Activated CD8-positive, alpha-beta memory T cell treated with anti-CD3 and anti-CD28 coated beads, Interleukin-2, amount 50 U/mL, for 24 hours (primary cell): ENCODE data around the gene STARD10.

Experiments
- DNase-seq: peaks from one replicate; pipeline ENCODE4 v3.0.0-alpha.2; 2020; ENCODE audit errors: extremely low read depth

The STARD10 gene

GRCh38 chr11:72726266-72727220, 67.3 kb downstream of the STARD10 start:
- DNase-seq, result no peak

DNA sequence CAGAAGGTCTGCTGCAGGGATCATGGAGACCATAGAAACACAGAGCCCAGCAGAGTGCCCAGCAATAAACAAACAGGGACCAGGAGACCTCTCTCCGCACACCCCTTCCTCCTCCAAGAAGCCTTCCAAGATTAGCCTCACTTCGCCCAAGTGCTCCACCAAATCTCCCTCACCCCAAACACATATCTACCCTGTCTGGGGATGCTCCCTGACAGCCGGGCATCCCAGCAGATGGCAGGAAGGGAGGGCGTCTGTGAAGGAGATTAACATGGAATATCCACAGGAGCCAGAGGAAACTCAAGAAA, 68.2 kb downstream of the STARD10 start:
- no peak for DNase-seq

DNA sequence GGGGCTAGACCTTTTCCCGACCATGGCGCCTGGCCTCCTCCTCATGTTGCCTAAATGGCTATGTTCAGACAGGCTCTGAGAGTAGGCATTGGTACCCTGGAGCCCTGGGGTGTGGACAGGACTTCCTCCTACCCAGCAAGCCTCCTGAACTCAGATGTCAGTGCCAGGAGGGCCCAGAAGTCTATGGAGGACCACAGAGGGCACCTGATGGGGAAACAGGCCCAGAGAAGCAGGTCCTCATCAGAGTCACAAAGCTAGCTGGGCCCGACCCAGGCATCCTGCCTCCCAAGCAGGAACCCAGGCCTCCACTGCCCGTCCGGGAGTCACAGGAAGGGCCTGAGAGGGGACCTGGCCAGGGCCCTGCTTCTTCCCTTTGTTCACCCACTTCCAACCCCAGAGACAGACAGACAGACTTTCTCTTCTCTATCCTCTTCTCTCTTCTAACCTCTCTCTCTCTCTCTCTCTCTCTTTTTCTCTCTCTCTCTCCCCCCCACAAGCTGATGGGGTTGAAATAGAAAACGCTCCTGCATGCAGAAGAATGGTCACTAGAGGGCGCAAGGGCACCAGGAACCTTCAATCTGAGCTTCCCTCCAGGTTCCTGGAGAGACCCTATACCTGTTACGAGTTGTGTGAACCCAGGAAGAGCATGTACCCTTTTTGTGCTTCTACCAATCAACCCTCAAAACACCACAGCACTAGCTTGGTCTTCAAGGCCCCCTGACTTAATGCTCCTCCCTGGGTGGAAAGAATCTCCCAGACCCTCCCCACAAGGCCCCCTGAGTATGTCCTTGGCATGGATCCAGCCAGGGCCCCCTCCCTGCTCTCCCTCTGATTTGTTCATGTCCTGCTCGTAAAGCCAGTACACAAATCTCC, 68.8 kb downstream of the STARD10 start:
- peak; percentile 57 for DNase-seq

GRCh38 chr11:72724021-72724551, 69.8 kb downstream of the STARD10 start:
- no peak for DNase-seq

- DNase-seq, result no peak
Measured at GRCh38 chr11:72723508-72723907, 70.3 kb downstream of the STARD10 start.

GRCh38 chr11:72722050-72722748, 71.6 kb downstream of the STARD10 start:
- peak; percentile 56 for DNase-seq

- DNase-seq, result no peak
Measured at GRCh38 chr11:72721689-72722049, 72.2 kb downstream of the STARD10 start.

DNA sequence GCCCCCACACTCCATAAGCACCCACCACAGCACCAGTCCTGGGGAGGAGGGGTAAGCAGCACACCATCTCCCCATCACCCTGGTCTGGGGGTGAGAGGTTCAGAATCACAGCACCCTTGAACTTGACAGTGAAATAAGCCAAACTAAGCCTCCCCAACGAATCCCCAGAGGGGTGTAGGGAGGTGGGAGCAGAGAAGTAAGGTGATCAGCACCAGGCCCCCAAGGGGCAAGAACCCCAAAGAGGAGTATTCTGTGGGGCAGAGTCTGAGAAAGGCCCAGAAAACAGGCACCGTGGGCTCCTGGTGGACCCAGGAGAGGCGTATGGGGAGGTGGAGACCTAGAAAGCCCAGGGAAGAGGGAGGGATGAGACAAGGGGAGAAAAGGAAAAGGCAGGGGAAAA, 72.6 kb downstream of the STARD10 start:
- DNase-seq, result no peak

DNA sequence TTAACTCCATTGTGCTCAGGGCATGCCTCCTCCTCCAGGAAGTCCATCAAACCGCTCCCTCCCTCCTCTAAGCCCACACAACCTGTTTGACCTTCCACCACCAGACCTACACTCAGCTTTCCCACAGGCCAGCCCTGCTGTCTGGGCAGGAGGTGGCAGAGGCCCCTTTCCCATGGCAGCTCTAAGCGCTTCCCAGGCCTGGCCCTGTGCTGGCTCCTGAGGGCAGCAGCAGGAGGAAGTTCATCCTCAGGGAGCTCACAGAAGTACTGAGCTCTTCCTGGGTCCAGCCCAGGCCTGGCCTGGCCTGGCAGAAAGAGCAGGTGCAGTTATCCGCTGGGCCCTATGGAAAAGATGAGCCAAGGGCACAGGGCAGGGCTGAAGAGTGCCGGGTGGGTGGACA, 73.1 kb downstream of the STARD10 start:
- DNase-seq, result no peak

DNA sequence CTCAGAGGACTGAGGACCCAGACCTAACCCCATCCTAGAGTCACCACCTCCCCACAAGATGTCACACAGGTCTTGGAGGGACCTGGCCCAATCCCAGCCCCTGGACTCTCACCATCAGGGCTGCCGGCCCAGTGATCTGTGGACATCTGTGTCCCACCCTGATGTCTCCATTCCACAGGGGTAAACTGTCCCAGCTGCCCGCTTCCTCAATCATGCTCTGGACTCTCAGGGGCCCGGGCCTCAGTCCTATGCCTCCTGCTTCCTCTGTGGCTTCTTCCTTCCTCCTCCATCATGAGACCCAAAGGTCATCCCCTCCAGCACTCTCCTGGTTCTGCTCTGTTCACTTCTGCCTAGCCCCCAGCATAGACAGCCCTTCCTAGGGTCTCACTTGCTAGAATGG, 73.8 kb downstream of the STARD10 start:
- DNase-seq, result no peak

- DNase-seq, result no peak
Measured at GRCh38 chr11:72719551-72719950, 74.3 kb downstream of the STARD10 start.

DNA sequence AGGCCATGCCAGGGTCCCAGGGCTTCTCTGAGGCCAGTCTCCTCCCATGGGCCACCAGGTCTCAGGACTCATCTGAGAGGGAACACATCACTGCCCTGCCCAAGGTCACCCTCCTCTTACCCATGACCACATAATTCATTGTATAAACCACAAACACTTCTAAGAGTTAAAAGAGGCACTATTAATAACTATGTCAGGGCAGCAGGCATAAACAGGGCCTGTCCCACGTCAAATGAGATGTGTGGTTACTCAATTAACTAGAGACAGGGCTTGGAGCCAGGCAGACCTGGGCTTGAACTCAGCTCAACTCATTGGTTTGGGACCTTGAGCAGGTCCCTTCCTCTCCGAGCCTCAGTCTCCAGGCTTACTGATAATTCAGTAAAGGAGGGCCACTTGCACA, 74.7 kb downstream of the STARD10 start:
- DNase-seq, result no peak

- DNase-seq, result no peak
Measured at GRCh38 chr11:72718101-72718501, 75.7 kb downstream of the STARD10 start.

DNA sequence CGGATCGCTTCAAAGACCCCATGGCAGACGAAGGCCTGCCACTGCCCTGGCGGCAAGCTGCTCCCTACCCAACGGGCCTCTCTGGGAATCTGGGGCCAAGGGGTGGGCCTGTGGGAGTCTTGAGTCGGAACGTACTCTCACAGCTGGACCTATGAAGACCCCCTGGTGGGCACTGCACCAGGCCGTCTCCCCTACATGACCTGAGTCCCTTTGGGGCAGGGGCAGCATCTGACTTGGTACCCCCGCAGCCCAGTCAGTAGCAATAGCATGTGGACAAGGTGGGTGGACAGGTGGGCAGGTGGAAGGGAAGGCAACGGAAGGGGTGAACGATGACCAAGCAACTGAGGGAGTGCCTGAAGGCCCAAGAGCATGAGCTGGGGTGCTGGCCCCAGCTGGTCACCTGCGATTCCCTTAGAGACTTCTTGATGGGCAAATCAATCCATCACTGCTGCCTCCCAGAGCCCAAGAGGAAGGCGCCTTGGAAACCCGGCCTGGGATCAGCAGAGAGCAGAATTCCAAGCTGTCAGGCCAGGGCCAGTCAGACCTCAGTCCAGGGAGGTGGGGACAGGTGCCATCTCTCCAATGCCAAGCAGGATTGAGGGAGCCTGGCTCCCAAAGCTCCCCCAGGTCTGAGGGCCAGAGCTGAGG, 76.9 kb downstream of the STARD10 start:
- DNase-seq, result no peak

DNA sequence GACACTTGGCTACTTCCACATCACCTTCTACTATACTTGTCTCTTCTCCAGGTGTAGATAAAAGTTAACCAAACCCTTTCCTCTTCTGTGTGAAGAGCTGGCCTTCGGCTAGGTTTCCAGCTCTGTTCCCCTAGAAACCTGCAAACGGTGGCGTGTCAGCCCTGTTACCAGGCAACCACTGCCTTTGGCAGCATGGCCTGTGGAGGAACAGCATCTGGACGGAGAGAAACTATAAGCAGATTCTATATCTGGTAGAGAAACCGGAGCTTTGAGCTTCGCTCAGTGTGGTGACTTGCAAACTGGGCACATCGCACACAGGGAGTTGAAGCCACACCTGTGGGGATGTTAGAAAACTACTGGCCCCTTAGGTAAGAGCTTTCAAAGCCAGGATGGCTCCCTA, 77.6 kb downstream of the STARD10 start:
- DNase-seq, result no peak

GRCh38 chr11:72712841-72713240, 81.0 kb downstream of the STARD10 start:
- no peak for DNase-seq

DNA sequence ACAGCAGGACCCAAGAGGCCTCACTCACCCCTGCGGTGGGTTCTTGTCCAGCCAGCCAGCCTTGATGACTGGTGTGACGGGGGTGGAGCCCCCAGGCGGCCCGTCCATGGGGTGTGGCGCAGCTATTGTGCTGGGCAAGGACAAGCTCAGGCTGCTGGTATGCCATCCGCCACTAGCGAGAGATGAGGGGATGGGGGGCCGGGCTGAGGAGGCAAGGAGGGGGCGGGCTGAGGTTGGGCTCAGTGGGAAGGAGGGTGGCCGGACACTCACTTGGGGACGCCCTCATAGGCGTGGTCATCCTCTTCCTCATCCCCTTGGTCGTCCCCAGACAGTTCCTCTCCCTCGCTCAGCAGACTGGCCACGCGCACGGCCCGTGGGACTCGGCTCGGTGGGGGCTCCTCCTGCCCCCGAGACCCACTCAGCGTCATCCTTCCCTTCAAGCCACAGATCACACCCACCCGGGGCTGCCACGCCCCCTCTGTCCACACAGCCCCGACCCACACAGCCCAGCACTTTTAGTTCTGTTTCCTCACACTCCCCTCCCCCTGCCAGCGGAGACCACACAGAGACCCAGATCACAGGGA, 81.6 kb downstream of the STARD10 start:
- DNase-seq, result no peak

DNA sequence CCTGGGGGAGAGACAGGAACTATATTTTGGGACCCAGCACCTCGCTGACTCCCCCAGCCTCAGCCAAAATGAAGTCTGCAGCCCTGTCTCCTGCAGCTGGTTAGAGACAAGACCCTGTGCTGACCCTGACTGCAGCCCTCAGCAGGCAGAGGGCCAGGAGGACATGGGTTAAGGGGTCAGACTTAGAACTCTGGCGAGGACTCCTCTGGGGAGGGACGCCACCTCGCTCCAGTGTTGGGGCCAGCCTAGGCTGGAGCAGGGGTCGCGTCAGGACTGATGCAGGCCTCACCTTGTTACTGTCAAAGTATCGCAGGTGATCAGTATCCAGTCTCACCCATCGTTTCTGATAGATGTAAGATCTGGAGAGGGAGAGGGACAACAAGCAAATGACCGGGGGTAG, 82.7 kb downstream of the STARD10 start:
- DNase-seq, result no peak

- no peak for DNase-seq
Measured at GRCh38 chr11:72710278-72710677, 83.6 kb downstream of the STARD10 start.

- DNase-seq, result no peak
Measured at GRCh38 chr11:72709478-72710238, 84.2 kb downstream of the STARD10 start.
